Inflammatory macrophage treated with lipopolysaccharide for 4 hours (primary cell): Measurements from ENCODE around the gene TRPC4AP.
A peak's percentile ranks its signal among the peaks of the same experiment; 100 is the strongest.
"Not testable (repeated sequence)": the region's sequence is repeated elsewhere in the genome, so short reads cannot be mapped to it uniquely, and the experiment has no call there.

Source experiments
- DNase-seq: peaks from one replicate; pipeline ENCODE4 v3.0.0-alpha.2; 2020

The TRPC4AP gene

DNA sequence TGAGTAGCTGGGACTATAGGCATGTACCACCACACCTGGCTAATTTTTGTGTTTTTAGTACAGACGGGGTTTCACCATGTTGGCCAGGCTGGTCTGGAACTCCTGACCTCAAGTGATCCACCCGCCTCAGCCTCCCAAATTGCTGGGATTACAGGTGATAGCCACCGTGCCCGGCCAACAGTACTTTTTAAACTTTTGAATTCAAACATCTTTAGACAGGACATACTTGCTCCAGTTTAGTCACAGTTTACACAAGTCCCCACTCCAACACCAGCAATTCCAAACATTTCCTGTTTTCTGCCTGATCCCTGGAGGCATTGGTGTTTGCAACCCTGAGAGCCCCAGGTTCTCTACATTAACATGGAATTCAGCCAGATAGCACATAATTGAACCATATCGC, 40.0 kb downstream of the TRPC4AP start:
- not testable (repeated sequence) for DNase-seq

- no peak for DNase-seq
Observed at GRCh38 chr20:35049776-35050352, 42.7 kb downstream of the TRPC4AP start.

GRCh38 chr20:35048739-35049138, 43.9 kb downstream of the TRPC4AP start:
- DNase-seq, result no peak

GRCh38 chr20:35042268-35042667, 50.3 kb downstream of the TRPC4AP start:
- DNase-seq, result no peak

GRCh38 chr20:35040646-35041045, 52.0 kb downstream of the TRPC4AP start:
- no peak for DNase-seq

DNA sequence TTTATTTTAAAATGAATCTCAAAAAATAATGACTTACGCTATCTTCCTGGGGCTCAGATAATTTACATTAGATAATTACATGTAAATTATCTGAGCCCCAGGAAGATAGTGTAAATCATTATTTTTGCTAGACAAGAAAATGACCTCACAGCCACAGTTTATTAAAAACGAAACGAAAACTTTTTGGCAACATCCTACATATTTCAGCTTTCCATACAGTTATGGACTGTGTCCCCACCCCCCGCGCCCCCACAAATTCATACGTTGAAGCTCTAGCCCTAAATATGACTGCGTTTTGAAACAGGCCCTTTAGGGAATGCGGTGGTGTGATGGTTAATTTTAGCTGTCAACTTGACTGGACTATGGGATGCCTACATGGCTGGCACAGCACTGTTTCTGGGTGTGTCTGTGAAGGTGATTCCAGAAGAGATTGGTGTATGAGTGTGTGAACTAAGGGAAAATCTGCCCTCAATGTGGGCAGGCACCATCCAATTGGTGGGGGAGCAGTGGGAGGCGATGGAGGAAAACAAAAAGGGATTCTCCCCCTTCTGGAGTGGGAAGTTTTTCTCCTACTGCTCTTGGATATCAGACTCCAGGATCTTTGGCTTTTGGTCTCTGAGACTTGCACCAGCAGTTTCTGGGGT, 52.6 kb downstream of the TRPC4AP start:
- DNase-seq, result peak; percentile 20

DNA sequence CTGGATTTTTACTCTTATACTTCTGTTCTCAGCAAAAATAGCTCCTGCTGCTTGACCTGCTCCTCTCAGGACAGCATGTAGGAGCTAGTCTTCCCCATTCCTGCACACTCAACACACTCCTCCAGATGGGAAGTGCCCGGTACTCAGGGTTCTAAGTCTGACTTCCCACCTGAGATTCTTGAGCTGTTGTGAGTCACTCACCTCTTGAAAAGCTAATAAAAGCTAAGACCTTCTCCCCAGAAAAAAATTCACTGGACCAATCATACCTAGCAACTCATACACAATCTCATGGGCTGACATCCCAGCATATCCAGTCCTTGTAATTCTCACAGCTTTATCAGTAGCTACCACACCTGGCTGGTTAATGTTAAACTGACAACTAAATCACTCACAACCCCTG, 53.5 kb downstream of the TRPC4AP start:
- no peak for DNase-seq

DNA sequence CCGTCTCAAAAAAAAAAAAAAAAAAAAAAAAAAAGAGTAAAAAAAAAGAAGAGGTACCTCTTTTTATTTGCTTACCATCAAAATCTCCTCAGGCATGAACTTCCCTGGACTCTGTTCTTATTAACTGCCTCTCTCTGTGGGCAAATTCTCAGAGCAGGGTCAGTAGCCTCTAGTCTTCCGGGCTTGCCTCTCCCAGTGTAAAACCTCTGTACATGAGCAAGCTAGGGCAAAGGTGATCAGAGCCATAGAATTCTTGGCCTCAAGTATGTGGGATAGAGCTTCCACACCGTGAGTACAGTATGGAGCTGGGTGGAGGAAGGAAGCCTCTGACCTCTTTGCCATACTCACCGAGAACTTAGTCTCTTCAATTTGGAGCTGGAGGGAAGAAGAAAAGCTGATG, 58.5 kb downstream of the TRPC4AP start:
- DNase-seq, result no peak

- no peak for DNase-seq
Observed at GRCh38 chr20:35030136-35030535, 62.5 kb downstream of the TRPC4AP start.

- no peak for DNase-seq
Observed at GRCh38 chr20:35027301-35027700, 65.3 kb downstream of the TRPC4AP start.

DNA sequence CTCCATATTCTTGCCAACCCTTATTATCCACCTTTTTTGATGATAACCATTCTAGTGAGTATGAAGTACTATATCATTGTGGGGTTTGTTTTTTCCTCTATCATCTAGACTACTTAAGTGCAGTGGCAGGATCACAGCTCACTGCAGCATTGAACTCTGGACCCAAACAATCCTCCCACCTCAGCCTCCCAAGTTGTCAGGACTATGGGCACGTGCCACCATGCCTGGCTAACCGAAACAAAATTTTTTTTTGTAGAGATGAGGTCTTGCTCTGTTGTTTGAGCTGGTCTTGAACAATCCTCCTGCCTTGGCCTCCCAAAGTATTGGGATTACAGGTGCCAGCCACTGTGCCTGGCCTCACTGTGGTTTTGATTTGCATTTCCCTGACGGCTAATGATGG, 67.5 kb downstream of the TRPC4AP start:
- no peak for DNase-seq

GRCh38 chr20:35023624-35024023, 69.0 kb downstream of the TRPC4AP start:
- no peak for DNase-seq

DNA sequence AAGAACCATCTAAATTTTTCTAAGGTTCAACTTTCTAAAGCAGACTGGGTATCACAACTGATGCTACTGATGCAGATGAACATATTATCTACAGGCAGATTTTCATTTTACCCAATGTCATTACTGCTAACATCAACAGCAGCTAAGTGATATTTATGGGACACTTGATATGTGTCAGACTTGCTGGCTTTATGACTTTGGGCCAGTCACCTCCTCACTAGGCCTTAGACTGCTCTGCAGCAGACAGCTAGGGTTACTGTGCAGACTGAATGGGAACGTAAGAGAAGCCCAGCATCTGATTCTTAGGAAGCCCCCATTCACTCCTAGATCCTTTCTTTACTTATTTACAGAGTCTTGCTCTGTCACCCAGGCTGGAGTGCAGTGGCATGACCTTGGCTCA, 70.8 kb downstream of the TRPC4AP start:
- no peak for DNase-seq

GRCh38 chr20:35021063-35021462, 71.5 kb downstream of the TRPC4AP start:
- no peak for DNase-seq

GRCh38 chr20:35020108-35020928, 72.3 kb downstream of the TRPC4AP start:
- DNase-seq, result no peak

DNA sequence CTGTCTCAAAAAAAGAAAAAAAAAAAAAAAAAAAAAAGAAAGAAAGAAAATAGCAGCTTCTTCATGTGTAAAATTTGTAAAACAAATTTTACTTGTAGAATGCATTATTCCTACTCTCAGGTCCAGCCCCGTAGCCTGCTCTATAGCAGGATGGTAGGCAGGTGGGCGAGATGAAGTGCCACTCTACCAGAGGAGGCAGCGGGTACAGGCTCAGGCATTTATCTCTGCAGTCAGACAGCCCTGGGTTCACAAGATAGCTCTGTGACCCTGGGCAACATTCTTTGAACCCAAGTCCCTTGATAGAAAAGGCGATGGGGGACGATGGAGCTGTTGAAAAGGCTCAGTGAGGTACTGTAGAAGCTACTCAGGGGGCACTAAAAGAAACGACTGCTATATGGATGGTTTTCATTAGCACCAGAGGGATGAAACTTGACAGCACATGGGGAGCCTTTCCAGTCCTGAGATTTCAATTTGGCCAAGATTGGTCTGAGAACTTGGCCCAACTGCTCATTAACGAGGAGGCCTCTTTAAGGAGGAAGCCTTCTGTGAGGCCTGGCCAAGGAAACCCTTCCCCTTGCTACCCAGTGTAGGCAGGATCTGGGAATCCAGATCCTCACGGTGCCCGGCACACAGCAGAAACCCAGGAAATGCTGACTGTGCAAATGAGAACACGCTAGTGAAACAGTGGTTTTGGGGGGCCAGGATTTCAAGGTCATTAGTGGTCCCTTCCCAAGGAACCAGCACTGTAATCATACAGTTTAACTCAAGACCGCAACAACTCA, 73.8 kb downstream of the TRPC4AP start:
- no peak for DNase-seq

DNA sequence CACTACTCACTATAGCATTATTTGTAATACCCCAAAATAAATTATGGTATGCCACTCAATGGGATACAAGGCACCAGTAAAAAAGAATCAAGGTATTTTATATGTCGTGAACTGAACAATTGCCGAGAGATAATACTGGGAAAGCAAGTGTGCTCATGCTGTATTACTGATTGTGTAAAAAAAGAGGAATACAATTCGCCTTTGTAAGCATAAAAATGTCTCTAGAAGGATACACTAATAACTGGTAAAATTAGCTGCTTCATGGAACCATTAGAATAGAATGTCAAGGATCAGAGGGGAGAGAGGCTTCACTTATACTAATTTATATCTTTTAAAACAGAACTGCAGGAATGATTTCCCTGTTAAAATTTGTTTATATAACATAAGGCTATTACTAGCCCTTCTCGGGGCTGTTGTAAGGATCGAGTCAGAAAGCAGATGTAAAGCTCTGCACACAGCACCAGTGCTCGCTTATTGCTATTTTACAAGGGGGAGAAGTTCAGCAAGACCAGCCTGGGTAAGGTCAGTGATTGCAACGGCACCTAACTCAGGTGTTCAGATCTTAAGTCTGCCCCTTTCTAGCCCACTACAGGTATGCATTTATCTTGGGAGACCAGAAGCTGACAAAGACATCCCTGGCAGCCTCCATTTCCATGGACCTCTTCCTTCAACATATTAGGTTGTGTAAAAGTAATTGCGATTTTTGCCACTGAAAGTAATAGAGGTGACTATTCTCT, 75.3 kb downstream of the TRPC4AP start:
- DNase-seq, result no peak

- no peak for DNase-seq
Observed at GRCh38 chr20:35015863-35016193, 76.8 kb downstream of the TRPC4AP start.

DNA sequence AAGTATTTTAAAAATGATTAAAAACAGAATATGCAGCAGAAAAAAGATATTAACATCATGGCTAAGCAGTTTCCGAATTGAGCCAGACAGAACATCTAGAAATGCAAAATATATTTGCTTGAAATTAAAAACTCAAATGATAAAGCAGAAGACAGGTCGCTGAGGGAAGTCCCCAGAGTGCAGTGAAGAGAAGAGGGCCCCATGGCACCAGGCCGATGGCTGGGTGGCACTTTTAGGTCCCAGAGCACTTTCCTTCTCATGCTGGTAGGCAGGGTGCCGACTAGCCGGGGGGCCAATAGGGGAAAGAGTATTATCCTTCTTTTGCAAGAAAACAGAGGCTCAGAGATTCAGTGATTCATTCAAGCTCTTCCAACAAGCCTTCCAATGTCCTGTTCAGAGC, 78.1 kb downstream of the TRPC4AP start:
- DNase-seq, result no peak

- no peak for DNase-seq
Observed at GRCh38 chr20:35013421-35014411, 78.9 kb downstream of the TRPC4AP start.

DNA sequence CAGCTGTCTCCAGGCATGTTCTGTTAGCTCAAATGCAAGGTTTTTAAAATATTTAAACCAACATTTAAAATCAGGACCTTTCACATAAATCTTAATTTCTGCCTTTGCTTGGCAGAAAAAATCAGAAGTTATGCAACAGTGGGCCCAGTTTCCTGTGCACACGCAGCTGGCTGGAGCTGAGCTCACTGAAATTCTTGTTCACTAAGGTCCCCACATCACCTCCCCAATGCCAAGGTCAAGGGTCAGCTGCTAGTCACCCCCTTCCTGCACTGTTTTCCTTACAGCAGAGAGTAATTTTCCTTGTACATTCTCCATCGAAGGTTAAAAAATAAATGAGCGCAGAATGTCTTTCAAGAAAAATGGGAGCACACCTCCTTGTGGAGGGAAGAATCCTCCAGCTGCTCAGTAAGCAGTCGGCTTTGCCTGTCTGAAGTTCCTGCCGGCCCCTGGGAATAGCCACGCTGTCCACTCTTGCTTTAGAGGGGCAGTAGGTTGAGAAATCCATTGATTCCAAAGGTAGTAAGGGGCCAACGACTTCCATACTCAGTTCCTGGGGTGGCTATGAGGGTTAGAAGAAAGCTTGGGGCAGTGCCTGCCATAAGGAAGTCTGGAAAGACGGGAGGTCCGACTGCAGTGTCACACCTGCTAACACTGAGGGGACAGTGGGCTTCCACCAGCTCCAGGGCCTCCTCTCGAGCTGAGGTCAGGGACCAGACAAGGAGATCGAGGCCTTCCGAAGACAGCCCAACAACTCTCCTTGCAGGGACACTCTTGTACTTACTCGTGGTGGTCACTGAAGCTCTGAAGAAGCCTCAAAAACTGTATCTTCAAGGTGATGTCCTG, 80.2 kb downstream of the TRPC4AP start:
- DNase-seq, result no peak
